RWPE1 (cell line): ENCODE measurements around the gene DYNLL2.

Experiments
- CTCF ChIA-PET: fragments of 350-600 bp; sonication (Branson Sonifier 250); formaldehyde crosslinking; extraction: SDS; loops from one replicate; lab custom pipeline; 2021; lab: Yijun Ruan, JAX
- POLR2A ChIA-PET: fragments of 400-600 bp; formaldehyde crosslinking; extraction: SDS; loops from one replicate; lab custom pipeline; 2020; ENCODE audit warnings: antibody characterized with exemption; ENCODE audit not compliant: low non-redundant PET; lab: Yijun Ruan, JAX
- DNase-seq: peaks from one replicate; pipeline ENCODE4 v3.0.0; 2012; ENCODE audit warnings: low spot score
- H3K27ac ChIP-seq: fragments of 450-650 bp; 2 replicates; pipeline ENCODE4 v1.5.1; 2017
- TF ChIP-seq, protein P1 (sequence below): fragments of 450-650 bp; conservative IDR thresholded peaks from 2 replicates; pipeline ENCODE4 v1.5.1; 2017; ENCODE audit warnings: low read depth, mild to moderate bottlenecking

Gene DYNLL2

DNA sequence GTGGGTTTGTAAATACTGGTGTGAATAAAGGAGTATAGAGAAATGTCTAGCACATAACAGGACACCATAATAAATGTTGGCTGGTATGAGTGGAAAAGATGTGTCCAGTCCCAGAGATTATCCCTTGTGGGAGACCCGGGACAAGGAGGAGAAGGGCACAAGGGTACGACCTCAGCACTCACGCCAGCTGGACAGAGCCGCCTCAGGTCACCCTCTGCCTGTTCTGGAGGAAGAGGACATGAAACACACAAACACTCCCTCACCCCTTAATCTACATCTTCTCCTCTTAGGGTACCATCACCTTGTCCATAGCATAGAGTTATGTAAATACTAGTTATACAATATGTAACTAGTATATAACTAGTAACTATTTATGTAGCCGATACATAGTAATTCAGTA, 26.8 kb downstream of the DYNLL2 start:
- DNase-seq: no peak
- TF ChIP-seq, protein P1, sequence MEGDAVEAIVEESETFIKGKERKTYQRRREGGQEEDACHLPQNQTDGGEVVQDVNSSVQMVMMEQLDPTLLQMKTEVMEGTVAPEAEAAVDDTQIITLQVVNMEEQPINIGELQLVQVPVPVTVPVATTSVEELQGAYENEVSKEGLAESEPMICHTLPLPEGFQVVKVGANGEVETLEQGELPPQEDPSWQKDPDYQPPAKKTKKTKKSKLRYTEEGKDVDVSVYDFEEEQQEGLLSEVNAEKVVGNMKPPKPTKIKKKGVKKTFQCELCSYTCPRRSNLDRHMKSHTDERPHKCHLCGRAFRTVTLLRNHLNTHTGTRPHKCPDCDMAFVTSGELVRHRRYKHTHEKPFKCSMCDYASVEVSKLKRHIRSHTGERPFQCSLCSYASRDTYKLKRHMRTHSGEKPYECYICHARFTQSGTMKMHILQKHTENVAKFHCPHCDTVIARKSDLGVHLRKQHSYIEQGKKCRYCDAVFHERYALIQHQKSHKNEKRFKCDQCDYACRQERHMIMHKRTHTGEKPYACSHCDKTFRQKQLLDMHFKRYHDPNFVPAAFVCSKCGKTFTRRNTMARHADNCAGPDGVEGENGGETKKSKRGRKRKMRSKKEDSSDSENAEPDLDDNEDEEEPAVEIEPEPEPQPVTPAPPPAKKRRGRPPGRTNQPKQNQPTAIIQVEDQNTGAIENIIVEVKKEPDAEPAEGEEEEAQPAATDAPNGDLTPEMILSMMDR: no peak
- ChIA-PET POLR2A (no interaction called here), CTCF (no interaction called here)
- no peak overlapping the region for H3K27ac ChIP-seq

DNA sequence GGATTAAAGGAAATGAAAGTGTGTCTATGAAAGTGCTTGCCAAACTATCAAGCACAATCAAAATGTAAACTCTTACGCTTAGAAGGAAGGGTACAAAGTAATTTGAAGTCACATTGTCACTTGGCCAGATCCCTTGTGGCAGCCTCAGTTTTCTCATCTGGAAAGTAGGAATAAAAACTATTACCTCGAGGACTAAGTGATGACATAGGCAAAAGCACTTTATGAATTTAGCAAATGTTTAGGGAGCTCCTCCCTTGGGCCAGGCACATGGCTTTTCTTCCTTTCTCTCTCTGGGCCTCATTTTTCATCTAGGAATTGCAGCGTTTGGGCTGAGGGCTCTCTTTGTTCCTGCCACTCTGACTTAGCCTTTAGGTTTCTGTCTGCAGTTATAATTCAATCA, 28.5 kb downstream of the DYNLL2 start:
- DNase-seq: no peak
- CTCF ChIA-PET: no interaction called here
- no peak overlapping the region for H3K27ac ChIP-seq
- TF ChIP-seq, protein P1: no peak
- POLR2A ChIA-PET: no interaction called here

DNA sequence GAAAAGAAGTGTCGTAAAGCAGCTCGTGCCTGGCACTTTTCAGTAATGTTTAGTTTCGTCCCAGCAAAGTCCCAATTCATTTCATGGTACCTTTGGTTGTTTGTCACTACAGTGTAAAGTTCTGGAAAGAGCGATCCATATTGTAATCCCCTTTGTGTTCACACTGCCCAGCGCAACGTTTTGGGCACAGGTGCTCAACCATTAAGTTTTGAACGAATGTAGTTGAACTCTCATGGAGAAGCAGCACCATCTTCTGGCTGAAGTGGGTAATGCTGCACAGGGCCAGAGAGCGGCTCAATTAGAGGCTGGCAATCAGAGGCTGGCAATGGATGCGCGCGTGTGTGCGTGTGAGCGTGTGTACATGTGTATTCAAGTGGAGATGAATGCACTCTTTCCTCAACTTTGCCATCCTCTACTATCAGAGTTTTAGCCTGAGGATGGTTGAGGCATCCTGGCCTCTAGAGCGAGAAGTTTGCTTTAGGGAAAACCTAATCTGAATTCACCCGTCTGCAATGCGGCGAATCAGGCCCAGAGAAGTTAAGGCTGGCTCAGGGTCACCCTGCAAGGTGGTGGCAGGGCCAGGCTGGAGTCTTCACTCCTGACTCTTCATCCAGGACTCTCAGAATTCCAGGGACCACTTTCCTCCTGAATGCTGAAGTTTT, 29.9 kb downstream of the DYNLL2 start:
- ChIA-PET POLR2A (no interaction called here), CTCF (interaction anchor here (0.6 to 1.9 kb wide), 12 partner anchors 10 to 256 kb away, joined by 3 to 9 read pairs (median 3); partner anchors contain the start of gene SRSF1)
- TF ChIP-seq, protein P1: peak; percentile 98
- H3K27ac ChIP-seq: no peak overlapping the region
- DNase-seq: peak; percentile 69

DNA sequence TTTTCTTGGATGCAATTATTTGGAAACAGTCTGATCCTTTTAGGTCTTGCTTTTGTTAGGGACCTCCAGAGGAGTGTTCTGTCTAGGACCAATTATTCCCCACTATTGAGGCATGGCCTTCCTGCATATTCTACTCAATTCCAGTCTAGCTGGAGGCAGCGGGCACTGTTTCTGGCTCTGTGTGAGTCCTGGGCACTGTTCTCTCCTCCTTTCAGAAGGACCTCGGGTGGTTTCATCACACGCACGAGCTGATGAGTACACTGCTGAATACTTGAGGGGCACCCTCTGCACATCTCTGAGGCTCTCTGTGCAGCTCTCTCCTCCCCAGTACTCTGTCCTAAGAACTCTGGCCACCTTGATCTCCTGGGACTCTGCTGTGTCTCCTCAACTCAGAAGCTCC, 30.7 kb downstream of the DYNLL2 start:
- H3K27ac ChIP-seq: no peak overlapping the region
- POLR2A ChIA-PET: no interaction called here

DNA sequence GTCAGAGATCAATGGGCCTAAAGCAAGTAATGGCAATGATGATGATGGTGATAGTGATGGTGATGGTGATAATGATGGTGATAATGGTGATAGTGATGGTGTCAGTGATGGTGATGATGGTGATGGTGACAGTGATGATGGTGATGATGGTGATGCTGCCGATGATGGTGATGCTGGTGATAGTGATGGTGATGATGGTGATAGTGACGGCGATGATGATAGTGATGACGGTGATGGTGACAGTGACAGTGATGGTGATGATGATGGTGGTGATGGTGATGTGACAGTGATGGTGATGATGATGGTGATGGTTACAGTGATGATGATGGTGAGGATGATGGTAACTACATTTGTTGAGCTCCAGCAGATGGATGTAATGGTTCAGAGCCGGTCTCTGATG, 34.2 kb downstream of the DYNLL2 start:
- TF ChIP-seq, protein P1: no peak
- CTCF ChIA-PET: interaction anchor here (0.6 kb wide), 1 partner anchor 1447 kb away, joined by 4 read pairs; no protein-coding TSS in a partner anchor
- POLR2A ChIA-PET: no interaction called here
- no peak overlapping the region for H3K27ac ChIP-seq
- DNase-seq: no peak

More for the DNA sequence above, 30.7 kb downstream of the DYNLL2 start:
- no peak for DNase-seq
- CTCF ChIA-PET: interaction anchor here (0.5 to 1.9 kb wide), 4 partner anchors 18 to 383 kb away, joined by 3 to 6 read pairs (median 3); no protein-coding TSS in a partner anchor
- TF ChIP-seq, protein P1: no peak

DNA sequence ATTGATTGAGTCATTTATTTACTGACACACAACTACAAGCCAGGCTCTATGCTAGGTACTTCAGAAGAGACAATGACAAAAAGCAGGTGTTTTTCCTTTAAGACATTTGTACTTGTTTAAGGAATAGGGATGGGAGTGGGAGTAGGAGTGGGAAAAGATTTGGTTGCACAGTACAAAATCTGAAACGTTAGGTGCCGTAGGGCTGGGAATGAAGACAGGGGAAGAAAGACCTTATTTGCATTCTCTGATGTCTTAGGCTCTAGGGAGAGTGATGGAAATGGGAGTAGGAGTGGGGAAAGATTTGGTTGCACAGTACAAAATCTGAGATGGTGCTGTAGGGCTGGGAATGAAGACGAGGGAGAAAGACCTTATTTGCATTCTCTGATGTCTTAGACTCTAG, 36.3 kb downstream of the DYNLL2 start:
- H3K27ac ChIP-seq: no peak overlapping the region
- no peak for DNase-seq
- POLR2A ChIA-PET: no interaction called here
- CTCF ChIA-PET: interaction anchor here (0.6 kb wide), 1 partner anchor 198 kb away, joined by 4 read pairs; no protein-coding TSS in a partner anchor
- TF ChIP-seq, protein P1: no peak
